B cell (primary cell): ENCODE measurements around the gene PTPRU. TPM values are rescaled to one million over a fixed set of nuclear protein-coding genes. Genes with fewer than 3 reads are reported as not detected.

Source experiments
- ATAC-seq: fragments of 200-7000 bp; cut with Tn5 transposase; one replicate; pipeline ENCODE4 v1.10.0; 2021; ENCODE audit warnings: low read depth, mild to moderate bottlenecking, moderate number of reproducible peaks, moderate library complexity
- CTCF ChIA-PET: fragments of 350-600 bp; sonication (Branson Sonifier 250); formaldehyde crosslinking; loops from one replicate; lab custom pipeline; 2021; ENCODE audit warnings: antibody characterized with exemption, inconsistent platforms; lab: Charles Lee
- POLR2A ChIA-PET: fragments of 350-600 bp; sonication (Branson Sonifier 250); formaldehyde crosslinking; loops from one replicate; lab custom pipeline; 2021; ENCODE audit warnings: antibody characterized with exemption; lab: Charles Lee
- DNase-seq: peaks from one replicate; pipeline ENCODE4 v3.0.0; 2013
- H2AFZ ChIP-seq: 2 replicates; pipeline ENCODE4 v1.6.1; 2012; ENCODE audit warnings: mild to moderate bottlenecking, low read depth, low read length; ENCODE audit not compliant: insufficient read depth, poor library complexity, severe bottlenecking
- H3K27ac ChIP-seq, 2 donors: 1 replicate in 1 of 2; 2 replicates in 1 of 2; pipeline ENCODE4 v1.5.1; 2012 to 2013; ENCODE audit warnings: low read length in 2 of 2, mild to moderate bottlenecking in 2 of 2, moderate library complexity in 1 of 2
- H3K27me3 ChIP-seq, 4 experiments: fragments of 200-600 bp in 1 of 4; sonication (generic) in 1 of 4; replicated peaks in 1 of 4; 1 replicate in 2 of 4; 2 replicates in 2 of 4; pipeline versions ENCODE4 v1.6.1 to v1.7.0; 2013 to 2016; ENCODE audit warnings: low read length in 3 of 4, mild to moderate bottlenecking in 2 of 4, mixed read lengths in 1 of 4, moderate library complexity in 1 of 4; ENCODE audit not compliant: insufficient read depth in 4 of 4, control insufficient read depth in 3 of 4; ENCODE audit errors: control extremely low read depth in 1 of 4
- H3K36me3 ChIP-seq, 2 experiments: replicated peaks in 1 of 2; 1 replicate in 1 of 2; 2 replicates in 1 of 2; pipeline versions ENCODE4 v1.6.1 to v1.7.1; 2013; ENCODE audit warnings: low read length in 1 of 2; ENCODE audit not compliant: insufficient read depth in 2 of 2, control insufficient read depth in 1 of 2; ENCODE audit errors: control extremely low read depth in 1 of 2, extremely low read depth in 1 of 2
- H3K4me1 ChIP-seq, 2 donors: fragments of 200-600 bp in 1 of 2; sonication (generic) in 1 of 2; 1 replicate in 1 of 2; 2 replicates in 1 of 2; pipeline versions ENCODE4 v1.5.1 to v1.6.1; 2013 to 2017; ENCODE audit warnings: low read length in 2 of 2; ENCODE audit not compliant: control insufficient read depth in 2 of 2, insufficient read depth in 2 of 2
- H3K4me2 ChIP-seq: replicated peaks from 2 replicates; pipeline ENCODE3; 2012; ENCODE audit warnings: mild to moderate bottlenecking, low read depth, low read length; ENCODE audit not compliant: poor library complexity, severe bottlenecking
- H3K4me3 ChIP-seq, 5 experiments: fragments of 200-600 bp in 1 of 5; sonication (generic) in 1 of 5; 1 replicate in 3 of 5; 2 replicates in 2 of 5; pipeline versions ENCODE4 v1.5.1 to v1.7.0; 2011 to 2016; ENCODE audit warnings: low read length in 4 of 5, mild to moderate bottlenecking in 4 of 5, low read depth in 2 of 5, control low read depth in 1 of 5, moderate library complexity in 1 of 5; ENCODE audit not compliant: insufficient read depth in 1 of 5; ENCODE audit errors: control extremely low read depth in 1 of 5, extremely low read depth in 1 of 5
- H3K79me2 ChIP-seq: fragments of 200-600 bp; sonication (generic); one replicate; pipeline ENCODE4 v1.6.0; 2016; ENCODE audit warnings: low read length; ENCODE audit not compliant: control insufficient read depth, insufficient read depth
- H3K9ac ChIP-seq: fragments of 200-600 bp; sonication (generic); 2 replicates; pipeline ENCODE4 v1.6.1; 2017; ENCODE audit warnings: mild to moderate bottlenecking, low read length, moderate library complexity
- H3K9me3 ChIP-seq, 3 donors: one replicate each; pipeline versions ENCODE4 v1.6.1 to v1.7.1; 2013; ENCODE audit warnings: low read length in 2 of 3; ENCODE audit not compliant: control insufficient read depth in 2 of 3, insufficient read depth in 1 of 3; ENCODE audit errors: control extremely low read depth in 1 of 3
- H4K20me1 ChIP-seq: 2 replicates; pipeline ENCODE4 v1.6.0; 2012; ENCODE audit warnings: mild to moderate bottlenecking, low read length; ENCODE audit not compliant: insufficient read depth, control insufficient read depth, poor library complexity, severe bottlenecking
- H3K27ac Mint-ChIP-seq: one replicate; pipeline ENCODE4 v1.8.0; 2021; ENCODE audit warnings: mixed read lengths
- H3K27me3 Mint-ChIP-seq: one replicate; pipeline ENCODE4 v1.8.0; 2021; ENCODE audit warnings: mixed read lengths
- H3K4me1 Mint-ChIP-seq: one replicate; pipeline ENCODE4 v1.8.0; 2021; ENCODE audit warnings: mixed read lengths
- H3K4me3 Mint-ChIP-seq: one replicate; pipeline ENCODE4 v1.8.0; 2021; ENCODE audit warnings: mixed read lengths
- H3K9me3 Mint-ChIP-seq: one replicate; pipeline ENCODE4 v1.8.0; 2022; ENCODE audit warnings: mixed read lengths; ENCODE audit not compliant: insufficient read depth
- CTCF ChIP-seq: fragments of 200-600 bp; IDR thresholded peaks from one replicate; pipeline ENCODE4 v1.8.0; 2022; ENCODE audit warnings: antibody characterized with exemption, mild to moderate bottlenecking
- EZH2 ChIP-seq: IDR thresholded peaks from 2 replicates; pipeline ENCODE4 v1.6.1; 2012; ENCODE audit warnings: borderline replicate concordance, low read depth, mild to moderate bottlenecking, moderate library complexity, low read length; ENCODE audit not compliant: insufficient read depth, poor library complexity, severe bottlenecking
- WGBS: methylation state at CpG from one replicate; pipeline ENCODE4 v1.1.5; 2013; ENCODE audit warnings: missing lambda C conversion rate; ENCODE audit not compliant: insufficient coverage; 5-methylcytosine and 5-hydroxymethylcytosine counted together
- intact Hi-C: fragments of 100-400 bp; cut with micrococcal nuclease; formaldehyde crosslinking; loops from one replicate; pipeline ENCODE4 v1.10.0; 2022
- polyA plus RNA-seq: library from polyadenylated mRNA; depleted of rRNA; stranded (reverse); fragments of >200 nt; gene quantifications from 2 replicates; pipeline ENCODE4 v1.2.3, GENCODE V29; 2012
- total RNA-seq, 2 donors: library from RNA; stranded (reverse); fragments of 120-200 nt in 1 of 2; gene quantifications; 1 replicate in 1 of 2; 2 replicates in 1 of 2; pipeline versions ENCODE4 v1.2.3 to v1.2.4, GENCODE V29; 2013 to 2022

The PTPRU gene
- total and polyA plus RNA-seq, 2 donors (not counting 1 experiment from before 2014, with no cell fraction given), result 0.10 to 0.25 TPM

- Histone ChIP-seq H3K9me3 (peaks cover 0 to 4% (median 0%) of the 10 kb centered on the region in 3 donors), H3K4me2 (no peak overlapping the region), H3K9ac (no peak overlapping the region), H4K20me1 (no peaks in the 10 kb centered on the region), H3K36me3 (no peaks in the 10 kb centered on the region), H3K27ac (no peak overlapping the region), H3K4me3 (no peak overlapping the region), H2AFZ (no peak overlapping the region), H3K4me1 (no peaks in the 10 kb centered on the region), H3K79me2 (no peaks in the 10 kb centered on the region), H3K27me3 (peaks cover 0 to 4% (median 0%) of the 10 kb centered on the region in 4 experiments)
- intact Hi-C loops, result no loop called here
- ChIA-PET POLR2A (no interaction called here), CTCF (interaction anchor here (1.2 kb wide), 1 partner anchor 8 kb away, joined by 6 read pairs; no protein-coding TSS in a partner anchor)
- Mint-ChIP-seq H3K27me3 (peaks cover 32% of the 10 kb centered on the region), H3K4me3 (no peak overlapping the region), H3K27ac (no peak overlapping the region), H3K9me3 (no peaks in the 10 kb centered on the region), H3K4me1 (no peaks in the 10 kb centered on the region)
- no peak for ATAC-seq
- TF ChIP-seq CTCF (no peak), EZH2 (no peak)
- WGBS, result 92% methylated on average over 2 of the region's 3 CpGs
- no peak for DNase-seq
These were observed 96.7 kb downstream of the PTPRU start for GRCh38 chr1:29333008-29333407.

GRCh38 chr1:29335573-29335972, 99.3 kb downstream of the PTPRU start:
- Histone ChIP-seq H3K9ac (no peak overlapping the region), H3K79me2 (no peaks in the 10 kb centered on the region), H3K36me3 (no peaks in the 10 kb centered on the region), H4K20me1 (no peaks in the 10 kb centered on the region), H3K4me2 (no peak overlapping the region), H3K27ac (no peak overlapping the region), H2AFZ (no peak overlapping the region), H3K27me3 (peaks cover 0 to 4% (median 0%) of the 10 kb centered on the region in 4 experiments), H3K9me3 (peaks cover 0 to 4% (median 0%) of the 10 kb centered on the region in 3 donors), H3K4me3 (no peak overlapping the region), H3K4me1 (no peaks in the 10 kb centered on the region)
- ATAC-seq (no peak), DNase-seq (no peak)
- no peak for TF ChIP-seq CTCF
- TF ChIP-seq EZH2, result no peak
- H3K27me3 Mint-ChIP-seq, result peaks cover 36% of the 10 kb centered on the region
- ChIA-PET POLR2A (no interaction called here), CTCF (no interaction called here)
- H3K4me3 Mint-ChIP-seq, result no peak overlapping the region
- H3K4me1 Mint-ChIP-seq, result no peaks in the 10 kb centered on the region
- no peak overlapping the region for H3K27ac Mint-ChIP-seq
- no peaks in the 10 kb centered on the region for H3K9me3 Mint-ChIP-seq
- intact Hi-C loops, result no loop called here
